ENCODE measurements around the gene CAPZA1.

CAPZA1 gene

GRCh38 chr1:112678605-112679004, 59.0 kb downstream of the CAPZA1 start:
- DNase-seq = no peak

- DNase-seq = no peak
Measured at GRCh38 chr1:112685913-112686312, 66.3 kb downstream of the CAPZA1 start.

- DNase-seq = peak; percentile 66
Measured at GRCh38 chr1:112686417-112686816, 66.8 kb downstream of the CAPZA1 start.

- no peak for DNase-seq
Measured at GRCh38 chr1:112686835-112687234, 67.2 kb downstream of the CAPZA1 start.

- no peak for DNase-seq
Measured at GRCh38 chr1:112687361-112687760, 67.7 kb downstream of the CAPZA1 start.

- no peak for DNase-seq
Measured at GRCh38 chr1:112687785-112688496, 68.3 kb downstream of the CAPZA1 start.

GRCh38 chr1:112688781-112689193, 69.2 kb downstream of the CAPZA1 start:
- no peak for DNase-seq

- no peak for DNase-seq
Measured at GRCh38 chr1:112689196-112689841, 69.7 kb downstream of the CAPZA1 start.

- DNase-seq = no peak
Measured at GRCh38 chr1:112689842-112690237, 70.2 kb downstream of the CAPZA1 start.

- no peak for DNase-seq
Measured at GRCh38 chr1:112692681-112693080, 73.0 kb downstream of the CAPZA1 start.

- DNase-seq = no peak
Measured at GRCh38 chr1:112693821-112694220, 74.2 kb downstream of the CAPZA1 start.

DNA sequence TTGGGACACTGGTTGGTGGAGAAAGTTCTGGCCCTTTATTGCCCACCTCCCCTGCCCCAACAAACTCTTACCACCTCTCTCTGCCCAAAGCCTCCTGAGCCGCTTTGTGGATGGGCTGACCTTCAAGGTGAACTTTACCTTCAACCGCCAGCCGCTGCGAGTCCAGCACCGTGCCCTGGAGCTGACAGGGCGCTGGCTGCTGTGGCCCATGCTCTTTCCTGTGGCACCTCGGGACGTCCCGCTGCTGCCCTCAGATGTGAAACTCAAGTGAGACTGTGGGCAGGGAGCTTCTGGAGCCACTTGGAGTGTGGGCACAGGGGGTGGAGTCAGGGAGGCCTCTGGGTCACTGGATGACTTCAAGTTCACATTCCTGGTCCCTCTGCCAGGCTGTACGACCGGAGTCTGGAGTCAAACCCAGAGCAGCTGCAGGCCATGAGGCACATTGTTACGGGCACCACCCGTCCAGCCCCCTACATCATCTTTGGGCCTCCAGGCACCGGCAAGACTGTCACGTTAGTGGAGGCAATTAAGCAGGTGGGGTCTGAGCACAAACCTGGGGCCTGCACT, 74.8 kb downstream of the CAPZA1 start:
- DNase-seq = no peak

GRCh38 chr1:112695276-112695675, 75.6 kb downstream of the CAPZA1 start:
- no peak for DNase-seq

DNA sequence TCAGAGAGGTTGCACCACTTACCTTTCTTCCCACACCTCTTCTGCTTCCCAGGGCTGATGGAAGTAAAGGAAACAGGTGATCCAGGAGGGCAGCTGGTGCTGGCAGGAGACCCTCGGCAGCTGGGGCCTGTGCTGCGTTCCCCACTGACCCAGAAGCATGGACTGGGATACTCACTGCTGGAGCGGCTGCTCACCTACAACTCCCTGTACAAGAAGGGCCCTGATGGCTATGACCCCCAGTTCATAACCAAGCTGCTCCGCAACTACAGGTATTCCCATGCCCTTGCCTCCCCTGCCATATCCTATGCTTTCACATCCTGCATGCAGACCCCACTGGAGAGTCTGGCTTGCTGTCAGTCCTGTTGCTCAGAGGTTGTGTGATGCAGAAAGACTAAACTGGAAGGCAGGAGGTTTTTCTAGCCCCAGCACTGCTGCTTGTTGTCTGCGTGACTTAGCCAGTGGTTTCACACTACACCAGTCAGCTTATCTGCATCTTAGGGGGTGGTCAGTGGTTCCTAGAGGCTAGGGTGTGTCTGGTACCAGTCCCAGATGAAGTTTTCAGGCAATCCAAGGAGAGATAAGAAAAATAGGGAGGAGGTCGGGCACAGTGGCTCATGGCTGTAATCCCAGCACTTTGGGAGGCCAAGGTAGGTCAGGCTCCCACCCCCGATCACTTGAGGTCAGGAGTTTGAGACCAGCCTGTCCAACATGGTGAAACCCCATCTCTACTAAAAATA, 77.1 kb downstream of the CAPZA1 start:
- DNase-seq = no peak

- DNase-seq = no peak
Measured at GRCh38 chr1:112697781-112698201, 78.2 kb downstream of the CAPZA1 start.

- DNase-seq = no peak
Measured at GRCh38 chr1:112698366-112699310, 79.0 kb downstream of the CAPZA1 start.

- no peak for DNase-seq
Measured at GRCh38 chr1:112699425-112700144, 80.0 kb downstream of the CAPZA1 start.

DNA sequence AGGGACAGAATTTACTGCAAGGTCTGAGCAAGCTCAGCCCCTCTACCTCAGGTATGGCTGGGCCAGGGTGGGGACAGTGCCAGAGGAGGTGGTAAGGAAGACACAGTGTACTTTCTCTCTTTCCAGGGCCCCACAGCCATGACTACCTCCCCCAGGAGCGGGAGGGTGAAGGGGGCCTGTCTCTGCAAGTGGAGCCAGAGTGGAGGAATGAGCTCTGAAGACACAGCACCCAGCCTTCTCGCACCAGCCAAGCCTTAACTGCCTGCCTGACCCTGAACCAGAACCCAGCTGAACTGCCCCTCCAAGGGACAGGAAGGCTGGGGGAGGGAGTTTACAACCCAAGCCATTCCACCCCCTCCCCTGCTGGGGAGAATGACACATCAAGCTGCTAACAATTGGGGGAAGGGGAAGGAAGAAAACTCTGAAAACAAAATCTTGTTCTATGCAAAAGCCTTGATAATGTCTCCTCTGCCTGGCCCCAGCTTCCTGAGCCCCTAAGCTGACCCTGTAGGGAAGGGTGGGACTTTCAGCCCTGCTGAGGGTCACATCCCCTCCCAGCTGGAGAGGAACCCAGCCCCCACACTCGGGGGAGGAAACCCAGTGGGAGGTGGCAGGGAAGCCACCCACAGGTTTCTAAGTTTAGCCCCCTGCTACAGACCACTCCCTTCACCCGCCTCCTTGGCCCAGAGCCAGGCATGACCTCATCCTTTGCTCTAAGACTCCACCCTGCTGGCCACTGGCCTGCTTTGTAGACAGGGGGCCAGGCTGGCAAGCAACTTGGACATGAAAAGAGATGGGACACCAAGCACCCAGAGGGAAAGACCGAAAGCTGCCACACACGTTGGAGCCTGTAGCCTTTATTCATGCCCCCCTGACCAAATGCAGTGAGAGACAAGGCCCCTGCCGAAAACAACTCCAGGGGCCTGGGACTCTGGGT, 80.9 kb downstream of the CAPZA1 start:
- DNase-seq = peak; percentile 98

- DNase-seq = no peak
Measured at GRCh38 chr1:112701227-112702066, 81.8 kb downstream of the CAPZA1 start.

GRCh38 chr1:112702067-112702395, 82.4 kb downstream of the CAPZA1 start:
- no peak for DNase-seq

Data from fibroblast of skin of right biceps (primary cell).